ENCODE results near the gene SOX30. TPM values are rescaled to one million over a fixed set of nuclear protein-coding genes. Genes with fewer than 3 reads are reported as not detected.
A peak's percentile ranks its signal among the peaks of the same experiment; 100 is the strongest.
"Not testable (repeated sequence)": the region's sequence is repeated elsewhere in the genome, so short reads cannot be mapped to it uniquely, and the experiment has no call there.

The SOX30 gene
- total RNA-seq (not detected), polyA plus RNA-seq (under 1 TPM in 1 of 2 donors, not detected in 1; 0.05 TPM)

DNA sequence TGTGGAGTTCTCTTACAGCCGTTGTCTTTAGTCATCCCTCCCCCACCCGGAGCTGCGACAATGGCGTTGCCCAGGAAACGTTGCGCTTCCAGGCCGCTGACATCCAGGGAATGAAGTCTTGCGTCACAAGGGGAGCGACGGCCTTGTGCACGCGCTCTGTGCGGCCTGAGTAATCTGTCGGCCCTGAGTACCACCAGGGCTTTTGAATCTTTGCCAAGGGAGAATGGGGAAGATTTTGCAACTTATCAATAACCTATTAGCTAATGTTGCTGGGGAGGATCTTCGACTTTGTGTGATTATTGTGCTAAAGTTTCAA, at the start of gene SOX30:
Gene SOX30 (minus strand): TSS at position 62 of the 316 bp plus-strand sequence. CDS start 360 bp downstream, outside the sequence.
- 87 to 91% methylated on average over 15 of the region's 15 CpGs for WGBS, 2 donors
- no peak for FAIRE-seq
- H3K4me3 ChIP-seq, result peak within 1 kb of the TSS; percentile 5 to 39 (median 18)

DNA sequence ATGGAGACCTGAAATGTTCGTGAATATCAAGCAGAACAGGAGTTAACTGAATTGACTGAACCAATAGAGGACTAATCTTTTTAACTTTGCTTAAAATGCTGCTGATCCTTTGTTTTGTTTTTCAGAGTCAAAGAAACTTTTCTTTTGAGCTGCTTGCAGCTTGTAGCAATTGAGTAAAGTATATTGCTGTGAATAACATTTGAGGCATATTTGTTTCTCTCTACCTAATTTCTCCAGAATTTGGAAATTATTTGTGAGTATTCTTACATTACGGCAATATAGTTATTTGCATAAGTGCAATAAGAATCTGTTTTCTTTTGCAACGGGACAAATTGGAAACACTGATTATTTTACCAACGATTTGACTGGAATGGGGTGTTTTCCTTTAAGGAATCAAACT, 46.4 kb upstream of the SOX30 start:
- H3K4me3 ChIP-seq; ATAC-seq; H3K4me1 ChIP-seq; H3K36me3 ChIP-seq; DNase-seq; H3K9me3 ChIP-seq; FAIRE-seq; H3K27ac ChIP-seq; H3K27me3 ChIP-seq; intact Hi-C loops (cut with DNase I): not testable (repeated sequence)
- WGBS, 2 donors, result 58 to 75% methylated on average over 4 of the region's 4 CpGs

More for the DNA sequence above, at the start of gene SOX30:
- Histone ChIP-seq H3K27me3 (no peaks in the 10 kb centered on the region), H3K9me3 (no peaks in the 10 kb centered on the region), H3K36me3 (no peaks in the 10 kb centered on the region), H3K4me1 (no peaks in the 10 kb centered on the region), H3K27ac (no peak within 1 kb of the TSS)
- no peak for ATAC-seq
- DNase-seq, result no peak
- intact Hi-C loops (cut with DNase I), result no loop called here
- TF ChIP-seq, protein P1, sequence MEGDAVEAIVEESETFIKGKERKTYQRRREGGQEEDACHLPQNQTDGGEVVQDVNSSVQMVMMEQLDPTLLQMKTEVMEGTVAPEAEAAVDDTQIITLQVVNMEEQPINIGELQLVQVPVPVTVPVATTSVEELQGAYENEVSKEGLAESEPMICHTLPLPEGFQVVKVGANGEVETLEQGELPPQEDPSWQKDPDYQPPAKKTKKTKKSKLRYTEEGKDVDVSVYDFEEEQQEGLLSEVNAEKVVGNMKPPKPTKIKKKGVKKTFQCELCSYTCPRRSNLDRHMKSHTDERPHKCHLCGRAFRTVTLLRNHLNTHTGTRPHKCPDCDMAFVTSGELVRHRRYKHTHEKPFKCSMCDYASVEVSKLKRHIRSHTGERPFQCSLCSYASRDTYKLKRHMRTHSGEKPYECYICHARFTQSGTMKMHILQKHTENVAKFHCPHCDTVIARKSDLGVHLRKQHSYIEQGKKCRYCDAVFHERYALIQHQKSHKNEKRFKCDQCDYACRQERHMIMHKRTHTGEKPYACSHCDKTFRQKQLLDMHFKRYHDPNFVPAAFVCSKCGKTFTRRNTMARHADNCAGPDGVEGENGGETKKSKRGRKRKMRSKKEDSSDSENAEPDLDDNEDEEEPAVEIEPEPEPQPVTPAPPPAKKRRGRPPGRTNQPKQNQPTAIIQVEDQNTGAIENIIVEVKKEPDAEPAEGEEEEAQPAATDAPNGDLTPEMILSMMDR (IDR thresholded peaks at IDR 0.05), result no peak

DNA sequence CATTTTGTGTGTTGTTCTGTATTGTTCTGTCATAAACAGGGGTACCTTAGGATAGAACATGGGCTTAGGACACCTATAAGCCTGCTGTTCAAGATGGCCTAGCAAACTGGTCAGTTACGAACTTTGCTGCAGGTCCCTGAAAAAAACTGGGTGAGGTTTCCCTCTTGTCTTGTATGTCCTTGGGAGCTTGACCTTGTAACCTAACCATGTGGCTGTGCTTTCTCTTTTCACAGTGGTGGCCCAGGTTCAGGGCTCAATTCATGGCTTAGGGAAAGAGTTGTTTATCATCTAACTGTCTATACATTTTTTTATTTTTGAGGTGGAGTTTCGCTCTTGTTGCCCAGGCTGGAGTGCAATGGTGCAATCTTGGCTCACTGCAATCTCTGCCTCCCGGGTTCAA, 43.9 kb upstream of the SOX30 start:
- not testable (repeated sequence) for H3K4me3 ChIP-seq, ATAC-seq

DNA sequence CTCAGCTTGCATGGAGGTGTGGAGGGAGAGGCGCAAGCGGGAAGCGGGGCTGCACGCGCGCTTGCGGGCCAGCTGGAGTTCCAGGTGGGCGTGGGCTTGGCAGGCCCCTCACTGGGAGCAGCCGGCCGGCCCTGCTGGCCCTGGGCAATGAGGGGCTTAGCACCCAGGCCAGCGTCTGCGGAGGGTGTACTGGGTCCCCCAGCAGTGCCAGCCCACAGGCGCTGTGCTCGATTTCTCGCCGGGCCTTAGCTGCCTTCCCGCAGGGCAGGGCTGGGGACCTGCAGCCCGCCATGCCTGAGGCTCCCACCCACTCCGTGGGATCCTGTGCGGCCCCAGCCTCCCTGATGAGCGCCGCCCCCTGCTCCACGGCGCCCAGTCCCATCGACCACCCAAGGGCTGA, 41.6 kb upstream of the SOX30 start:
- 79 to 91% methylated on average over 24 to 25 of the region's 25 CpGs for WGBS, 2 donors
- intact Hi-C loops (cut with DNase I); FAIRE-seq: not testable (repeated sequence)

More for the DNA sequence above, 43.9 kb upstream of the SOX30 start:
- DNase-seq; H3K4me1 ChIP-seq; H3K27me3 ChIP-seq; FAIRE-seq; H3K27ac ChIP-seq; H3K36me3 ChIP-seq; intact Hi-C loops (cut with DNase I); H3K9me3 ChIP-seq: not testable (repeated sequence)
- WGBS, 2 donors, result 79 to 94% methylated on average over 3 of the region's 3 CpGs

DNA sequence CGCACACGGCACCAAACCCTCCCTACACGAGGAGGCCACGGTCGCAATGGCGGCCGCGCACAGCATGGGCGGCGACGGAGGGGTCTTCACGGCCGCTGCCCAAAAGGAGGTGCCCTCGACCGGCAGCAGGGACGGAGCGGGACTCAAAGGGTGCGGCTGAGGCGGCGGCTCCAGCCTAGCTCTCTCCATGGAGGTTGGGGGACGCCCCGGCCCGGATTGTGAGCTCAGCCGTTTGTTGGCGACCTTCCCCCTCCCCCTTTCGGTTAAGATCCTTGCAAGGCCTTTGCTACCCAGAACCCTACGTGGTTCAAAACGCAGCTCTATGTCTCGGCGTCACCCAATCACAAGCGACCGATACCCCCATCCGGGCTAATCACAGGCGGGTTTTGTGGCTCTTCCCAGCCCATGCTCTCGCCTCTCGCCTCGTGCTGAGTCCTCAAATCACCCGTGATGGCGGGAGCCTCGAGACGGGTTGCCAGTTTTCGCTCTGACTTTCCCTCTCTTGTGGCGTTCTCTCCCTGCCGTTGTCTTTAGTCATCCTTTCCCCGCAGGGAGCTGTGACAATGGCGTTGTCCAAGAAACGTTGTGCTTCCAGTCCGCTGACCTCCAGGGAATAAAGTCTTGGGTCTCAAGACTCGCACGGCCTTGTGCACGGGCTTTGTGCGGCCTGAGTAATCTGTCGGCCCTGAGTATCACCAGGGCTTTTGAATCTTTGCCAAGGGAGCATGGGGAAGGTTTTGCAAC, 38.6 kb upstream of the SOX30 start:
- ATAC-seq, result no peak

More for the DNA sequence above, 41.6 kb upstream of the SOX30 start:
- not testable (repeated sequence) for DNase-seq, H3K4me3 ChIP-seq, H3K36me3 ChIP-seq, H3K9me3 ChIP-seq, H3K4me1 ChIP-seq, ATAC-seq, H3K27ac ChIP-seq, H3K27me3 ChIP-seq

DNA sequence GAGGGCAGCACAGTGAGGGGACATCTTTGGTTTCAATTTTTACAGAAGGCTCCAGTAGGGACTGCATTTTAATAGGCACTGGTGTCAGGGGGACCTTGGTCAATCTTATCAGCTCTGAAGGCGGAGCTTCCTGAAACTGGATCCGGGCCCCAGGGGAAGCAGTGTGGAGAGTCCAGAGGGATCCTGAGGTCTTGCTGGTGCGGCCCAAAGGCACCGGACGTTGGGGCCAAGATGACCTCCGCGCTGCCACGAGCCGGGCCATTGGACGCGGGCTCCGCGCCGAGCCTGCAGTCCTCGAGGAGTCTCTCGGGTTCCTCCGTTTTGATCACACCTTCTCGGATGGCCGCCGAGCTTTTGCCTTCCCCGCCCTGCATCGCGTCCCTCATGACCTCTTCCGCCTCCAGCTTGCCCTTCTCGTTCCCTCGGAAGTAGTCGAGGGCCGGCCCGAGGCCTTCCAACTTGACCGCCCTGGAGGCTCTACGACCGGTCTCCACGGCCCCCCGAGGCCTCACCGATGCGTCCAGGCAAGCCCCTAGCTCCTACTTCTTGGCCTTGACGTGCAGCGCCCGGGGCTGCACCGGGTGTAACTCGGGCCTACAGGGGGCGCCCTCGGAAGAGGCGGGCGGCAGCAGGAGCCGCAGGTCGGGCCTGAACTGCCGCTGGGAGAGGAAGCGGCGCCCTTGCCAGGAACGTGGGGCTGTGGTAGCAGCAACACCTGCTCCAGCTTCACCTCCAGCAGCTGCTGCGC, 37.9 kb upstream of the SOX30 start:
- peak in 1 of 6 donors; percentile 69 for DNase-seq
- Histone ChIP-seq H3K27me3 (no peaks in the 10 kb centered on the region), H3K9me3 (no peaks in the 10 kb centered on the region), H3K36me3 (no peaks in the 10 kb centered on the region), H3K4me3 (no peak overlapping the region), H3K4me1 (no peaks in the 10 kb centered on the region), H3K27ac (no peak overlapping the region)
- peak in 1 of 4 donors; percentile 18 for ATAC-seq
- TF ChIP-seq, protein P1 (IDR thresholded peaks at IDR 0.05), result no peak
- 56 to 64% methylated on average over 50 to 52 of the region's 52 CpGs for WGBS, 2 donors
- intact Hi-C loops (cut with DNase I), result no loop called here
- FAIRE-seq, result no peak

More for the DNA sequence above, 38.6 kb upstream of the SOX30 start:
- intact Hi-C loops (cut with DNase I), result no loop called here
- FAIRE-seq (no peak), DNase-seq (peak in 1 of 6 donors; percentile 43)
- TF ChIP-seq, protein P1 (IDR thresholded peaks at IDR 0.05), result no peak
- Histone ChIP-seq H3K27me3 (no peaks in the 10 kb centered on the region), H3K4me1 (no peaks in the 10 kb centered on the region), H3K9me3 (no peaks in the 10 kb centered on the region), H3K4me3 (no peak overlapping the region), H3K27ac (no peak overlapping the region), H3K36me3 (no peaks in the 10 kb centered on the region)
- 64 to 72% methylated on average over 50 to 53 of the region's 53 CpGs for WGBS, 2 donors
